GM06990 (cell line): ENCODE data around the gene PTPRF.
"Not testable (repeated sequence)": the region's sequence is repeated elsewhere in the genome, so short reads cannot be mapped to it uniquely, and the experiment has no call there.

ENCODE experiments used
- DNase-seq: peaks from one replicate; pipeline ENCODE4 v3.0.0-alpha.2; 2011; ENCODE audit not compliant: insufficient read length; ENCODE audit errors: extremely low read depth
- H3K27me3 ChIP-seq: replicated peaks from 2 replicates; pipeline ENCODE4 v1.6.0; 2011; ENCODE audit warnings: low read length; ENCODE audit not compliant: control insufficient read depth, insufficient read depth
- H3K36me3 ChIP-seq: 2 replicates; pipeline ENCODE4 v1.5.1; 2011; ENCODE audit warnings: low read length; ENCODE audit not compliant: control insufficient read depth, insufficient read depth
- H3K4me3 ChIP-seq: replicated peaks from 2 replicates; pipeline ENCODE4 v1.5.1; 2011; ENCODE audit warnings: low read depth, mild to moderate bottlenecking, control low read depth, low read length
- CTCF ChIP-seq: IDR thresholded peaks from 2 replicates; pipeline ENCODE4 v1.5.1; 2011; ENCODE audit warnings: low read length, control low read depth, mild to moderate bottlenecking, inconsistent platforms; ENCODE audit not compliant: insufficient read depth, poor library complexity, severe bottlenecking

Gene PTPRF

GRCh38 chr1:43492826-43493225 lies 37.9 kb upstream of the PTPRF start:
- H3K36me3 ChIP-seq, result no peaks in the 10 kb centered on the region
- H3K4me3 ChIP-seq, result no peak overlapping the region
- DNase-seq, result no peak
- TF ChIP-seq CTCF, result no peak
- H3K27me3 ChIP-seq, result no peaks in the 10 kb centered on the region

GRCh38 chr1:43493661-43494450 lies 36.8 kb upstream of the PTPRF start:
- H3K27me3 ChIP-seq, result no peaks in the 10 kb centered on the region
- no peak for TF ChIP-seq CTCF
- H3K4me3 ChIP-seq, result no peak overlapping the region
- no peaks in the 10 kb centered on the region for H3K36me3 ChIP-seq
- no peak for DNase-seq

GRCh38 chr1:43495204-43495603 lies 35.5 kb upstream of the PTPRF start:
- no peak overlapping the region for H3K4me3 ChIP-seq
- no peaks in the 10 kb centered on the region for H3K27me3 ChIP-seq
- DNase-seq, result no peak
- no peak for TF ChIP-seq CTCF
- H3K36me3 ChIP-seq, result no peaks in the 10 kb centered on the region

- DNase-seq, result no peak
- H3K36me3 ChIP-seq, result no peaks in the 10 kb centered on the region
- no peak overlapping the region for H3K4me3 ChIP-seq
- no peaks in the 10 kb centered on the region for H3K27me3 ChIP-seq
- no peak for TF ChIP-seq CTCF
Observed at GRCh38 chr1:43499898-43500297, 30.8 kb upstream of the PTPRF start.

GRCh38 chr1:43501806-43502205 lies 28.9 kb upstream of the PTPRF start:
- DNase-seq, H3K36me3 ChIP-seq, H3K4me3 ChIP-seq, H3K27me3 ChIP-seq: not testable (repeated sequence)

- no peak for DNase-seq
- Histone ChIP-seq H3K27me3 (no peaks in the 10 kb centered on the region), H3K36me3 (no peaks in the 10 kb centered on the region), H3K4me3 (no peak overlapping the region)
- TF ChIP-seq CTCF, result no peak
Observed at GRCh38 chr1:43503534-43503933, 27.1 kb upstream of the PTPRF start.
